Upper lobe of left lung (tissue), 6 donors: ENCODE data around the gene PARM1. TPM values are rescaled to one million over a fixed set of nuclear protein-coding genes. Genes with fewer than 3 reads are reported as not detected.

Source experiments
- ATAC-seq, 2 donors: fragments of 200-7000 bp; cut with Tn5 transposase; one replicate each; pipeline ENCODE4 v1.9.1; 2022; ENCODE audit warnings: mild to moderate bottlenecking in 2 of 2, moderate library complexity in 2 of 2; ENCODE audit not compliant: low FRiP score in 2 of 2
- DNase-seq, 2 donors: peaks; one replicate each; pipeline ENCODE4 v3.0.0-alpha.2; 2019 to 2020
- H3K27ac ChIP-seq, 4 donors: fragments of 200-600 bp; sonication (generic); one replicate each; pipeline ENCODE4 v1.5.1; 2016 to 2019
- H3K27me3 ChIP-seq, 4 donors: fragments of 200-600 bp; sonication (generic); one replicate each; pipeline ENCODE4 v1.5.1; 2017 to 2019
- H3K36me3 ChIP-seq, 4 donors: fragments of 200-600 bp; sonication (generic); one replicate each; pipeline ENCODE4 v1.5.1; 2016 to 2019
- H3K4me1 ChIP-seq, 4 donors: fragments of 200-600 bp; sonication (generic); one replicate each; pipeline ENCODE4 v1.5.1; 2018 to 2019
- H3K4me3 ChIP-seq, 4 donors: fragments of 200-600 bp; sonication (generic); one replicate each; pipeline ENCODE4 v1.5.1; 2017 to 2019; ENCODE audit warnings: mild to moderate bottlenecking in 2 of 4, moderate library complexity in 1 of 4
- H3K9me3 ChIP-seq, 4 donors: fragments of 200-600 bp; sonication (generic); one replicate each; pipeline ENCODE4 v1.5.1; 2018 to 2019
- EP300 ChIP-seq, 4 donors: sonication (generic); formaldehyde crosslinking; IDR thresholded peaks; one replicate each; pipeline ENCODE4 v1.5.1; 2017; ENCODE audit warnings: antibody characterized with exemption in 4 of 4, control low read depth in 2 of 4
- POLR2A ChIP-seq, 4 donors: fragments of 450-650 bp; IDR thresholded peaks; one replicate each; pipeline ENCODE4 v1.5.1; 2016 to 2017; ENCODE audit warnings: antibody characterized with exemption in 4 of 4, mild to moderate bottlenecking in 2 of 4
- POLR2AphosphoS5 ChIP-seq, 2 donors: sonication (generic); formaldehyde crosslinking; IDR thresholded peaks; one replicate each; pipeline ENCODE4 v1.5.1; 2017; ENCODE audit warnings: antibody characterized with exemption in 2 of 2
- WGBS, 2 donors: methylation state at CpG; one replicate each; pipeline ENCODE4 v1.1.5; 2017 to 2018; 5-methylcytosine and 5-hydroxymethylcytosine counted together
- total RNA-seq, 6 donors: library from RNA; depleted of rRNA in 4 of 6; stranded (reverse); fragments of >200 nt in 4 of 6; gene quantifications; one replicate each; pipeline versions ENCODE4 v1.1.0 to v1.2.1, GENCODE V29; 2016 to 2021
- TF ChIP-seq, protein P1 (sequence below), 6 experiments: fragments of 450-650 bp in 4 of 6; fragments of 200-600 bp in 2 of 6; sonication (generic) in 2 of 6; IDR thresholded peaks; one replicate each; pipeline ENCODE4 v1.5.1; 2016 to 2019; ENCODE audit warnings: antibody characterized with exemption in 6 of 6
- donor health status: DM: no; HTN: no; CAD: no; lungs with moderate emphysema.
- donor health status: DM: no; HTN: yes; CAD: no; lungs with severe emphysema.

PARM1 gene
- total RNA-seq, 6 donors from 2014 or later, result 36.7 to 137 (median 74.5) TPM

DNA sequence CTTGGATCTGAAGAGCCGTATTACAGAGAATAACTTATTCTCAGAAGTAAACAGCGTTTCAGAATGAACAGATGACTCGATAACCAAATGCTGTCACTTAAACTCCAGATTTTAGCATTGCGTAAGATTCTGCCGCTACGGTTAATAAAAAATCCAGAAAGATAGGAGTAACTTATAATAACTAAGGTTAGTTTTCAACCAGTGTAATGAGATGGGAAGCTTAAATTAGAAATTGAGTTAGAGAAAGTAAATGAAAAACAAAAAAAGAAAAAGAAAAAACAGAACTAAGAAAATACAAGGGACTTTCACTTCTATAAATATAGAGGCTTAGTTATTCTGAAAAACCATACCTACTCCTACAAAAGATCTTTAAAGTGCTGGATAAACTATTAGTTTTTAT, 13.1 kb upstream of the PARM1 start:
- no peak overlapping the region for H3K27ac ChIP-seq
- 61 to 74% methylated on average over 6 of the region's 6 CpGs for WGBS, 2 donors
- no peaks in the 10 kb centered on the region for H3K36me3 ChIP-seq
- H3K4me1 ChIP-seq, result no peaks in the 10 kb centered on the region
- ATAC-seq (no peak), DNase-seq (no peak)
- no peaks in the 10 kb centered on the region for H3K9me3 ChIP-seq
- TF ChIP-seq, protein P1, sequence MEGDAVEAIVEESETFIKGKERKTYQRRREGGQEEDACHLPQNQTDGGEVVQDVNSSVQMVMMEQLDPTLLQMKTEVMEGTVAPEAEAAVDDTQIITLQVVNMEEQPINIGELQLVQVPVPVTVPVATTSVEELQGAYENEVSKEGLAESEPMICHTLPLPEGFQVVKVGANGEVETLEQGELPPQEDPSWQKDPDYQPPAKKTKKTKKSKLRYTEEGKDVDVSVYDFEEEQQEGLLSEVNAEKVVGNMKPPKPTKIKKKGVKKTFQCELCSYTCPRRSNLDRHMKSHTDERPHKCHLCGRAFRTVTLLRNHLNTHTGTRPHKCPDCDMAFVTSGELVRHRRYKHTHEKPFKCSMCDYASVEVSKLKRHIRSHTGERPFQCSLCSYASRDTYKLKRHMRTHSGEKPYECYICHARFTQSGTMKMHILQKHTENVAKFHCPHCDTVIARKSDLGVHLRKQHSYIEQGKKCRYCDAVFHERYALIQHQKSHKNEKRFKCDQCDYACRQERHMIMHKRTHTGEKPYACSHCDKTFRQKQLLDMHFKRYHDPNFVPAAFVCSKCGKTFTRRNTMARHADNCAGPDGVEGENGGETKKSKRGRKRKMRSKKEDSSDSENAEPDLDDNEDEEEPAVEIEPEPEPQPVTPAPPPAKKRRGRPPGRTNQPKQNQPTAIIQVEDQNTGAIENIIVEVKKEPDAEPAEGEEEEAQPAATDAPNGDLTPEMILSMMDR (IDR thresholded peaks at IDR 0.05), result no peak
- H3K27me3 ChIP-seq, result no peaks in the 10 kb centered on the region
- H3K4me3 ChIP-seq, result no peak overlapping the region

DNA sequence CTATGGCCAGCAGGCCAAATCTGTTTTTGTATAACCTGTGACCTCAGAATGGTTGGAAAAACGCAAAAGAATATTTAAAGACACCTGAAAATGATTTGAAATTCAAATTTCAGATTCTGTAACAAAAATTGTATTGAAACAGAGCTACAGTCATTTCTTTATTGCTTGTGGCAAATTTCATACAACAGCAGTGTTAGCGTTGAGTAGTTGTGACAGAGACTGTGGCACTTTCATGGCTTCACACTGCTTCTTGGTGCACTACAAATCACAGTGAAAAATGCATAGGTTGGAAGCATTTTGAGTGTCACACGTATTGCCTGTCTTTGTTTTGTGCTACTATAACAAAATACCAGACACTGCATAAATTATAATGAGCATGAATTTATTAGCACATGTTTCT, 12.2 kb upstream of the PARM1 start:
- H3K4me1 ChIP-seq, result no peaks in the 10 kb centered on the region
- ATAC-seq, result no peak
- no peaks in the 10 kb centered on the region for H3K9me3 ChIP-seq
- no peak overlapping the region for H3K4me3 ChIP-seq
- no peak overlapping the region for H3K27ac ChIP-seq
- no peaks in the 10 kb centered on the region for H3K27me3 ChIP-seq
- H3K36me3 ChIP-seq, result no peaks in the 10 kb centered on the region
- WGBS, 2 donors, result 77 to 83% methylated on average over 3 of the region's 3 CpGs
- DNase-seq, result no peak
- no peak for TF ChIP-seq POLR2A (IDR thresholded peaks at IDR 0.05)
- TF ChIP-seq POLR2AphosphoS5 (IDR thresholded peaks at IDR 0.05), result no peak
- TF ChIP-seq, protein P1 (IDR thresholded peaks at IDR 0.05), result no peak
- TF ChIP-seq EP300 (IDR thresholded peaks at IDR 0.05), result no peak

DNA sequence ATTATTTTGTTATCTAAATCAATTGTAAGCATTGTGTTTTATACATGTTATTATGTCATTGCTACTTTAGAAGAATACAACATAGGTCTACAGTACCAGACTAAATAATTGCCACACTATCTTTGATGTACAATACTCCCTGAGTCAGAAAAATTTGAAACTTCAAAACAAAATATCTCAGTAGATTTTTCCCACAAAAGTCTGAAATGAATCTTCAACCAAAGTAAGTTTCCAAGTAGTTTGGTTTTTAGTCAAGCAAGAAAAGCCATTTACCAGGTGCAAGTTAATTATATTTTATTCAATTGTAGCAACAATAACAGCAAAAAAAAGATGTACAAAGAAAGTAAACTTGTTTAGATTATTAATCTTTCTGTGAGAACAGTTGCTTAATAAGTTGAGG, 11.4 kb upstream of the PARM1 start:
- Histone ChIP-seq H3K27me3 (no peaks in the 10 kb centered on the region), H3K4me1 (no peaks in the 10 kb centered on the region), H3K36me3 (no peaks in the 10 kb centered on the region), H3K27ac (no peak overlapping the region), H3K9me3 (no peaks in the 10 kb centered on the region), H3K4me3 (no peak overlapping the region)
- no peak for ATAC-seq
- no peak for DNase-seq
- TF ChIP-seq POLR2A (IDR thresholded peaks at IDR 0.05), result no peak
- no peak for TF ChIP-seq POLR2AphosphoS5 (IDR thresholded peaks at IDR 0.05)
- no peak for TF ChIP-seq EP300 (IDR thresholded peaks at IDR 0.05)
- TF ChIP-seq, protein P1 (IDR thresholded peaks at IDR 0.05), result no peak

DNA sequence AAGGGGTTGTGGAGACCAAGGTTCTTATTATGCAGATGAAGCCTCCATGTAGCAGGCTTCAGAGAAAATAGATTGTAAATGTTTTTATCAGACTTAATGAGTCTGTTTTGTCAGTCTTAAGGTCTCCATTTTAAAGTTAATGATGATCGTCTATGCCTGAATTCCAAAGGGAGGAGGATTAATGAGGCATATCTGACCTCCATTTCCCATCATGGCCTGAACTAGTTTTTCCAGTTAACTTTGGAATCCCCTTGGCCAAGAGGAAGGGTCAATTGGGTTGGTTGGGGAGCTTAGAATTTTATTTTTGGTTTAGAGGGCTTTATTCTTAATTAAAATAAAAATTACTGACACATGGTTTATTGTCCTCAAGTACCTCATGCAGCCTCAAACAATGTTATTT, 6.9 kb upstream of the PARM1 start:
- Histone ChIP-seq H3K9me3 (no peaks in the 10 kb centered on the region), H3K27ac (no peak overlapping the region), H3K4me1 (no peaks in the 10 kb centered on the region), H3K4me3 (no peak overlapping the region), H3K36me3 (no peaks in the 10 kb centered on the region), H3K27me3 (no peaks in the 10 kb centered on the region)
- no peak for ATAC-seq
- TF ChIP-seq, protein P1 (IDR thresholded peaks at IDR 0.05), result no peak
- no peak for TF ChIP-seq EP300 (IDR thresholded peaks at IDR 0.05)
- TF ChIP-seq POLR2AphosphoS5 (IDR thresholded peaks at IDR 0.05), result no peak
- no peak for TF ChIP-seq POLR2A (IDR thresholded peaks at IDR 0.05)
- WGBS, 2 donors, result 90 to 93% methylated on average over 1 of the region's 1 CpG
- no peak for DNase-seq

DNA sequence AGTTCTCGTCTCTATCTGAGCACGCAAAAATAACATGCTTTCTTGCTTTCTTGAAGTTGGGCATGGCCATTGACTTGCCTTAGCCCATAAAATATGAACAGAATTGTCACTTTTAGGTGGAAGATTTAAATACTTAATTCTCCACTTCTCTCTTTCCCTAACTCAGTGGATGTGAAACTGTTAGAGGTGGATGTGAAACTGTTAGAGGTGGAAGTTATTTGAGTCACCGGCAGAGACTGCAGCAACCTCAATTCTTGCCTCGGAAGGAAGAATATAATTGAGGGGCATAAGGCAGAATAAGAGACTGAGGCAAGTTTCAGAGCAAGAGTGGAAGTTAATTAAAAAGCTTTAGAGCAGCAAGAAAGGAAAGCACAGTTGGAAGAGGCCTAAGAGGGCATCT, 2.8 kb upstream of the PARM1 start:
- H3K27me3 ChIP-seq, result peaks cover 0 to 4% (median 0%) of the 10 kb centered on the region in 4 donors
- H3K9me3 ChIP-seq, result no peaks in the 10 kb centered on the region
- peaks cover 6 to 28% (median 16%) of the 10 kb centered on the region in 4 donors for H3K4me1 ChIP-seq
- H3K36me3 ChIP-seq, result no peaks in the 10 kb centered on the region
- 78 to 87% methylated on average over 4 of the region's 4 CpGs for WGBS, 2 donors
- no peak overlapping the region for H3K4me3 ChIP-seq
- DNase-seq, result no peak
- TF ChIP-seq POLR2AphosphoS5 (IDR thresholded peaks at IDR 0.05) (no peak), EP300 (IDR thresholded peaks at IDR 0.05) (no peak), POLR2A (IDR thresholded peaks at IDR 0.05) (no peak)
- TF ChIP-seq, protein P1 (IDR thresholded peaks at IDR 0.05), result no peak
- no peak for ATAC-seq
- no peak overlapping the region for H3K27ac ChIP-seq
